Measurements from ENCODE around the gene PDE4B. TPM values are rescaled to one million over a fixed set of nuclear protein-coding genes. Genes with fewer than 3 reads are reported as not detected.

PDE4B gene
- total RNA-seq, 1 donor = 2.3 TPM

- TF ChIP-seq CTCF (IDR thresholded peaks at IDR 0.05; ENCODE audit: insufficient read depth, low read length) = no peak
- no peak for DNase-seq (ENCODE audit: low read depth)
- H3K4me3 ChIP-seq (ENCODE audit: low read depth, low read length) = no peak overlapping the region
These were observed 117.7 kb downstream of the PDE4B start for GRCh38 chr1:65910432-65910831.

GRCh38 chr1:65911679-65912078, 119.0 kb downstream of the PDE4B start:
- DNase-seq (ENCODE audit: low read depth) = no peak
- TF ChIP-seq CTCF (IDR thresholded peaks at IDR 0.05; ENCODE audit: insufficient read depth, low read length) = no peak

GRCh38 chr1:65918564-65918963, 125.9 kb downstream of the PDE4B start:
- no peak for DNase-seq (ENCODE audit: low read depth)
- no peak for TF ChIP-seq CTCF (IDR thresholded peaks at IDR 0.05; ENCODE audit: insufficient read depth, low read length)
- H3K4me3 ChIP-seq (ENCODE audit: low read depth, low read length) = no peak overlapping the region

More at GRCh38 chr1:65911679-65912078, 119.0 kb downstream of the PDE4B start:
- H3K4me3 ChIP-seq (ENCODE audit: low read depth, low read length) = no peak overlapping the region

- TF ChIP-seq CTCF (IDR thresholded peaks at IDR 0.05; ENCODE audit: insufficient read depth, low read length) = no peak
- no peak for DNase-seq (ENCODE audit: low read depth)
- no peak overlapping the region for H3K4me3 ChIP-seq (ENCODE audit: low read depth, low read length)
These were observed 128.8 kb downstream of the PDE4B start for GRCh38 chr1:65921446-65921845.

GRCh38 chr1:65924471-65924870, 131.8 kb downstream of the PDE4B start:
- TF ChIP-seq CTCF (IDR thresholded peaks at IDR 0.05; ENCODE audit: insufficient read depth, low read length) = no peak
- no peak overlapping the region for H3K4me3 ChIP-seq (ENCODE audit: low read depth, low read length)
- DNase-seq (ENCODE audit: low read depth) = peak; percentile 88

- DNase-seq (ENCODE audit: low read depth) = no peak
- H3K4me3 ChIP-seq (ENCODE audit: low read depth, low read length) = no peak overlapping the region
- no peak for TF ChIP-seq CTCF (IDR thresholded peaks at IDR 0.05; ENCODE audit: insufficient read depth, low read length)
These were observed 145.8 kb downstream of the PDE4B start for GRCh38 chr1:65938506-65938905.

GRCh38 chr1:65939191-65939590, 146.5 kb downstream of the PDE4B start:
- H3K4me3 ChIP-seq (ENCODE audit: low read depth, low read length) = no peak overlapping the region
- DNase-seq (ENCODE audit: low read depth) = no peak
- TF ChIP-seq CTCF (IDR thresholded peaks at IDR 0.05; ENCODE audit: insufficient read depth, low read length) = no peak
